ENCODE measurements around the gene PXDN.
"Not testable (repeated sequence)": the region's sequence is repeated elsewhere in the genome, so short reads cannot be mapped to it uniquely, and the experiment has no call there.

PXDN gene

GRCh38 chr2:1767939-1768691, 23.8 kb upstream of the PXDN start:
- ChIA-PET CTCF (interaction anchor here (1.4 to 2.8 kb wide), 5 partner anchors 10 to 49 kb away, joined by 4 to 10 read pairs (median 7); no protein-coding TSS in a partner anchor), POLR2A (no interaction called here)
- Histone ChIP-seq H3K4me1 (ENCODE audit: control extremely low read depth in 1 of 4, control insufficient read depth in 4 of 4, insufficient read depth in 4 of 4, low read length in 3 of 4) (peaks cover 0 to 5% (median 0%) of the 10 kb centered on the region in 4 experiments), H3K9me3 (ENCODE audit: control extremely low read depth in 1 of 5, control insufficient read depth in 4 of 5, insufficient read depth in 2 of 5, low read depth in 1 of 5, low read length in 4 of 5) (no peaks in the 10 kb centered on the region), H3K36me3 (ENCODE audit: control insufficient read depth in 4 of 4, insufficient read depth in 4 of 4, low read length in 3 of 4) (no peaks in the 10 kb centered on the region), H3K27ac (ENCODE audit: insufficient read depth in 1 of 2, low read depth in 1 of 2, low read length in 2 of 2, poor library complexity in 1 of 2, severe bottlenecking in 2 of 2) (no peak overlapping the region), H3K27me3 (replicated peaks in 2 of 5; ENCODE audit: control insufficient read depth in 4 of 5, insufficient read depth in 5 of 5, low read length in 4 of 5) (no peaks in the 10 kb centered on the region), H3K4me3 (ENCODE audit: control insufficient read depth in 1 of 7, extremely low read depth in 1 of 7, insufficient read depth in 4 of 7, low read depth in 2 of 7, low read length in 6 of 7) (no peak overlapping the region)
- DNase-seq = no peak
- 95% methylated on average over 23 of the region's 23 CpGs for WGBS (ENCODE audit: insufficient coverage)

GRCh38 chr2:1766851-1767811, 22.8 kb upstream of the PXDN start:
- POLR2A ChIA-PET = no interaction called here
- DNase-seq = peak; percentile 14 to 77 (median 54)
- H3K36me3 ChIP-seq (ENCODE audit: control insufficient read depth in 4 of 4, insufficient read depth in 4 of 4, low read length in 3 of 4) = no peaks in the 10 kb centered on the region
- CTCF ChIA-PET = interaction anchor here (0.7 to 2.8 kb wide), 5 partner anchors 10 to 50 kb away, joined by 3 to 10 read pairs (median 7); no protein-coding TSS in a partner anchor
- H3K4me3 ChIP-seq (ENCODE audit: control insufficient read depth in 1 of 7, extremely low read depth in 1 of 7, insufficient read depth in 4 of 7, low read depth in 2 of 7, low read length in 6 of 7) = no peak overlapping the region
- whole genome bisulfite sequencing (ENCODE audit: insufficient coverage) = 57% methylated on average over 30 of the region's 30 CpGs
- no peaks in the 10 kb centered on the region for H3K27me3 ChIP-seq (replicated peaks in 2 of 5; ENCODE audit: control insufficient read depth in 4 of 5, insufficient read depth in 5 of 5, low read length in 4 of 5)
- peaks cover 0 to 5% (median 0%) of the 10 kb centered on the region in 4 experiments for H3K4me1 ChIP-seq (ENCODE audit: control extremely low read depth in 1 of 4, control insufficient read depth in 4 of 4, insufficient read depth in 4 of 4, low read length in 3 of 4)
- no peak overlapping the region for H3K27ac ChIP-seq (ENCODE audit: insufficient read depth in 1 of 2, low read depth in 1 of 2, low read length in 2 of 2, poor library complexity in 1 of 2, severe bottlenecking in 2 of 2)
- H3K9me3 ChIP-seq (ENCODE audit: control extremely low read depth in 1 of 5, control insufficient read depth in 4 of 5, insufficient read depth in 2 of 5, low read depth in 1 of 5, low read length in 4 of 5) = no peaks in the 10 kb centered on the region

- H3K27ac ChIP-seq (ENCODE audit: insufficient read depth in 1 of 2, low read depth in 1 of 2, low read length in 2 of 2, poor library complexity in 1 of 2, severe bottlenecking in 2 of 2) = no peak overlapping the region
- H3K27me3 ChIP-seq (replicated peaks in 2 of 5; ENCODE audit: control insufficient read depth in 4 of 5, insufficient read depth in 5 of 5, low read length in 4 of 5) = no peaks in the 10 kb centered on the region
- H3K9me3 ChIP-seq (ENCODE audit: control extremely low read depth in 1 of 5, control insufficient read depth in 4 of 5, insufficient read depth in 2 of 5, low read depth in 1 of 5, low read length in 4 of 5) = no peaks in the 10 kb centered on the region
- H3K4me1 ChIP-seq (ENCODE audit: control extremely low read depth in 1 of 4, control insufficient read depth in 4 of 4, insufficient read depth in 4 of 4, low read length in 3 of 4) = peaks cover 0 to 5% (median 0%) of the 10 kb centered on the region in 4 experiments
- no peak overlapping the region for H3K4me3 ChIP-seq (ENCODE audit: control insufficient read depth in 1 of 7, extremely low read depth in 1 of 7, insufficient read depth in 4 of 7, low read depth in 2 of 7, low read length in 6 of 7)
- ChIA-PET POLR2A (no interaction called here), CTCF (interaction anchor here (0.7 to 2.8 kb wide), 3 partner anchors 9 to 51 kb away, joined by 3 to 7 read pairs (median 7); no protein-coding TSS in a partner anchor)
- WGBS (ENCODE audit: insufficient coverage) = 95% methylated on average over 5 of the region's 6 CpGs
- no peak for DNase-seq
- H3K36me3 ChIP-seq (ENCODE audit: control insufficient read depth in 4 of 4, insufficient read depth in 4 of 4, low read length in 3 of 4) = no peaks in the 10 kb centered on the region
These were observed 22.1 kb upstream of the PXDN start for GRCh38 chr2:1766425-1766824.

- no CpG with 5 or more reads among the region's 2 CpGs for WGBS (ENCODE audit: insufficient coverage)
- H3K4me3 ChIP-seq (ENCODE audit: control insufficient read depth in 1 of 7, extremely low read depth in 1 of 7, insufficient read depth in 4 of 7, low read depth in 2 of 7, low read length in 6 of 7); H3K27me3 ChIP-seq (replicated peaks in 2 of 5; ENCODE audit: control insufficient read depth in 4 of 5, insufficient read depth in 5 of 5, low read length in 4 of 5); H3K27ac ChIP-seq (ENCODE audit: insufficient read depth in 1 of 2, low read depth in 1 of 2, low read length in 2 of 2, poor library complexity in 1 of 2, severe bottlenecking in 2 of 2); H3K36me3 ChIP-seq (ENCODE audit: control insufficient read depth in 4 of 4, insufficient read depth in 4 of 4, low read length in 3 of 4); H3K9me3 ChIP-seq (ENCODE audit: control extremely low read depth in 1 of 5, control insufficient read depth in 4 of 5, insufficient read depth in 2 of 5, low read depth in 1 of 5, low read length in 4 of 5); H3K4me1 ChIP-seq (ENCODE audit: control extremely low read depth in 1 of 4, control insufficient read depth in 4 of 4, insufficient read depth in 4 of 4, low read length in 3 of 4); CTCF ChIA-PET; POLR2A ChIA-PET; DNase-seq: not testable (repeated sequence)
These were observed 20.9 kb upstream of the PXDN start for GRCh38 chr2:1765201-1765600.

- CTCF ChIA-PET = interaction anchor here (1.5 kb wide), 1 partner anchor 9 kb away, joined by 3 read pairs; no protein-coding TSS in a partner anchor
- WGBS (ENCODE audit: insufficient coverage) = 100% methylated on average over 10 of the region's 13 CpGs
- no peak overlapping the region for H3K4me3 ChIP-seq (ENCODE audit: control insufficient read depth in 1 of 7, extremely low read depth in 1 of 7, insufficient read depth in 4 of 7, low read depth in 2 of 7, low read length in 6 of 7)
These were observed 15.3 kb upstream of the PXDN start for GRCh38 chr2:1759611-1759930.

GRCh38 chr2:1758774-1759610, 14.7 kb upstream of the PXDN start:
- WGBS (ENCODE audit: insufficient coverage) = 96% methylated on average over 21 of the region's 26 CpGs
- ChIA-PET CTCF (interaction anchor here (1.3 to 2.3 kb wide), 3 partner anchors 8 to 11 kb away, joined by 3 to 7 read pairs (median 4); no protein-coding TSS in a partner anchor), POLR2A (no interaction called here)

More at GRCh38 chr2:1759611-1759930, 15.3 kb upstream of the PXDN start:
- Histone ChIP-seq H3K9me3 (ENCODE audit: control extremely low read depth in 1 of 5, control insufficient read depth in 4 of 5, insufficient read depth in 2 of 5, low read depth in 1 of 5, low read length in 4 of 5) (peaks cover 0 to 11% (median 5%) of the 10 kb centered on the region in 5 experiments), H3K27ac (ENCODE audit: insufficient read depth in 1 of 2, low read depth in 1 of 2, low read length in 2 of 2, poor library complexity in 1 of 2, severe bottlenecking in 2 of 2) (no peak overlapping the region), H3K36me3 (ENCODE audit: control insufficient read depth in 4 of 4, insufficient read depth in 4 of 4, low read length in 3 of 4) (no peaks in the 10 kb centered on the region), H3K4me1 (ENCODE audit: control extremely low read depth in 1 of 4, control insufficient read depth in 4 of 4, insufficient read depth in 4 of 4, low read length in 3 of 4) (no peaks in the 10 kb centered on the region), H3K27me3 (replicated peaks in 2 of 5; ENCODE audit: control insufficient read depth in 4 of 5, insufficient read depth in 5 of 5, low read length in 4 of 5) (no peaks in the 10 kb centered on the region)
- DNase-seq = no peak
- POLR2A ChIA-PET = no interaction called here

More at GRCh38 chr2:1758774-1759610, 14.7 kb upstream of the PXDN start:
- Histone ChIP-seq H3K9me3 (ENCODE audit: control extremely low read depth in 1 of 5, control insufficient read depth in 4 of 5, insufficient read depth in 2 of 5, low read depth in 1 of 5, low read length in 4 of 5) (peaks cover 0 to 17% (median 11%) of the 10 kb centered on the region in 5 experiments), H3K27ac (ENCODE audit: insufficient read depth in 1 of 2, low read depth in 1 of 2, low read length in 2 of 2, poor library complexity in 1 of 2, severe bottlenecking in 2 of 2) (no peak overlapping the region), H3K27me3 (replicated peaks in 2 of 5; ENCODE audit: control insufficient read depth in 4 of 5, insufficient read depth in 5 of 5, low read length in 4 of 5) (no peaks in the 10 kb centered on the region), H3K4me3 (ENCODE audit: control insufficient read depth in 1 of 7, extremely low read depth in 1 of 7, insufficient read depth in 4 of 7, low read depth in 2 of 7, low read length in 6 of 7) (no peak overlapping the region), H3K36me3 (ENCODE audit: control insufficient read depth in 4 of 4, insufficient read depth in 4 of 4, low read length in 3 of 4) (no peaks in the 10 kb centered on the region), H3K4me1 (ENCODE audit: control extremely low read depth in 1 of 4, control insufficient read depth in 4 of 4, insufficient read depth in 4 of 4, low read length in 3 of 4) (no peaks in the 10 kb centered on the region)
- DNase-seq = no peak

All from common myeloid progenitor, CD34-positive (primary cell).